ENCODE data around the gene TPGS2.
"Not testable (repeated sequence)": the region's sequence is repeated elsewhere in the genome, so short reads cannot be mapped to it uniquely, and the experiment has no call there.

The TPGS2 gene

DNA sequence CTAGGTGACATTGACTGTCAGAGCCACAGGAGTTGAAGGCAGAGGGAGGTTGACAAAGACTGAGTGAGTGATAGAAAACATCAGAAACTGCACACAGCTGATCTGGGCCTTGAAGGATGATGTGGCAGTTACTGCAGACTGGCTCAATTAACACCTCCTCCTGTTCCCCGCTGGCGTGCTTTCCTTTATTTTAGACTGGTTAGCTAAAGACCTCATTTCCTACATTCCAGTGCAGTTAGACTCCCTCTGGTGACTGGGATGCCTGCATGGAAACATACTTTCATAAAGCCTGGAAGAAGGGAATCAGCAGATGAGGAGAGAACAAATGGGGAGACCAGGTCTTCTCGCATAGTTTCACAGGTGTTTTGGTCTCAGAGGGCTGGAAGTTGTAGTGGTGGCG is 7.1 kb downstream of the TPGS2 start:
- no peak for DNase-seq

DNA sequence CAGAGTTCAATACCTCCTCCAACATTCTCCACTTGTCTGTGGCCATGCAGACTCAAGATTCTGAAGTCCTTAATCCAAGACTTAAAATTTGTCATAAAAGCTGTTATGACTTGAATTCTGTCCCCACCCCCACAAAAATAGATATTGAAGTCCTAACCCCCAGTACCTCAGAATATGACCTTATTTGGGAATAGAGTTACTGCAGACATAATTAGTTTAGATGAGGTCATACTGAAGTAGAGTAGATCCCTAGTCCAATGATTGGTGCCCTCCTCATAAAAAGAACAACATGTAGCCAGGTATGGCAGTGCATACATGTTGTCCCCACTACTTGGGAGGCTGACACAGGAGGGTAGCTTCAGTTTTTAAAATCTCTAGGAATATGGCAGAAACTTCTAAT is 9.2 kb downstream of the TPGS2 start:
- no peak for DNase-seq

DNA sequence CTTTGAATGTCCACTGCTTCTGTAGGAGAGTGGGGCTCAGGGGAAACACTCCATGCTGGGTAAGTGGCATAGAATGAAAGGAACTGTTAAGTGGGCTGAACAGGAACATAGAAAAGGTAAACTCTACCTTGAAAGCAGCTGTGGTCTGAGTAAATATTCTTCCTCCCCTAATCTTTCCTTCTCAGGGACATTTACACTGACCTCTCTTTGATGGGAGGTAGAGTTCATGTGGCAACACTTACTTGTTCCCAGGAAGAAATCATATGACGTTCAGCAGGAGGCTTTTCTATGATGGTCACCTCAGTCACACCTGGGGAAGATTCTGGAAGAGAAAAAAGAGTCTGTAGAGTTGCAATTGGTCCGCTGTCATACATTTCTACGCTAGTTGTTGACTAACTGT is 10.2 kb downstream of the TPGS2 start:
- DNase-seq = no peak

DNA sequence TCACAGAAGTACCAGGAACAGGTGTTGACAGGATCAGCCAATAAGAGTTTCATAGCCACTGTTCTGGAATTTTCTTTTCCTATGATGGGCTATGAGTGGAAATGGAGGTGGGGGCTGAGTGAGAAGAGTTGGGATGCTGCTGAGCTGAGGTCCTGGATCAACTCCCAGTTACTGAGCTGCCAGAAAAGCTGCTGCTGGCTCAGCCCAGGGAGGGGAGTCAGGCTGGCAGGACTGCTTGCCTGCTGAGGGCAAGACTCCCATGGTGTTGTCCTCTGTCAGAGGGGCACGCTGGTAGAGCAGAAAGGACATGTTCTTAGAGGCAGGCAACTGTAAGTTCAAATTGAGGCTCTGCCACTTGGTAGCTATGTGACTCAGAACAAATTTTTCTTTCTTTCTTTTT is 11.8 kb downstream of the TPGS2 start:
- no peak for DNase-seq

DNA sequence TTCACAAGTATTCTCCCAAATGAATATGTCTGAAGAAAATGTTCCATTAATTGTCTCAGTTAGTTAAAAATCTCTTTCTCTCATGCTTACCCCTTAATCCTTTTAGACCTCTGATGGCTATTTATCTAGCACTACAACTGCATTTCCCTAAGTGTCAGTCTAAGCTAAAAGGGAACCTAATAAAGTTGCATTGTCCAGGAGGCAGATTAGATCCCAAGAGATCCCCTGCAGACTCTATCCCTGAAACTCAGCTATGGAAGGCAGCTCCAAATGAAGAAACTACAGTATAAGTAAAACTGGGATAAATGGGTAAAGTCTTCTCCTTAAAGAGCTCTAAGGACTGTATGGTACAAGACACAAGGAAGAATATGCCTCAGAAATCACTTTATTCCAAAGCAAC is 12.7 kb downstream of the TPGS2 start:
- not testable (repeated sequence) for DNase-seq

DNA sequence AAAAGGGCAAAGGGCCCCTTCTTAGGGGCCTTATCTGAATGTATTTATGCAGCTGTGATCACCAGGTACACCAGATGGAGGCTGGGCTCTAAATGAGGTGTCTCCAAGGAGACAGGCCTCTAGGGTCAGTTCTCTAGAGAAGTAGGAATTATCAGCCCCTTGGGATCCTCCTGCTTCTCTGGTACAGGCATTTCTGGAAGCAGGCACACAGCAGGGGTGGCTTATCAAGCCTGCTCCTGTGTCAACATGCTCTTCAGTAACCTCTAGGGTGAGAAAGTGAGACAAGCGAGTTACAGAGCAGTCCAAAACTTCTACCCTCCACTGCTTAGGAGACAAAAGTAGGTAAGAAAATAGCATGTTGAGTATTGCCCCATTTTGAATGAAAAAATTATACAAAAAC is 13.8 kb downstream of the TPGS2 start:
- no peak for DNase-seq

DNA sequence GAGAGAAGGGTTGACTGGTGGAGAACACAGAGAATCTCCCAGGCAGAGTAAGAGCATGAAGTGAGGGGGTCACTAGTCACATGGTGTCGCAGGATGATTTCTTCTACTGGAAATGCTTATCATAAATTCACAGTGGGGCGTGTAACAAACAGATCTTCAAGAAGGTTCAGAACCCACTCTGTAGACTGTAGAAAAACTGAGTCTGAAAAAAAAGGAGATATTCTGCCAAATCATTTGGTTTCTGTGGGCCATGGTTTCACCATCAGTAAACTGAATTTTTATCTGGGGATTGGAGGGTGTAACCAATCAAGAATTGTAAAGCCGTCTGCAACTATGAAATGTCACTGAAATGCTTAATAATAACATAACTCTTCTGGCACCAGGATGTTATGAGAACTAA is 15.0 kb downstream of the TPGS2 start:
- DNase-seq = no peak

DNA sequence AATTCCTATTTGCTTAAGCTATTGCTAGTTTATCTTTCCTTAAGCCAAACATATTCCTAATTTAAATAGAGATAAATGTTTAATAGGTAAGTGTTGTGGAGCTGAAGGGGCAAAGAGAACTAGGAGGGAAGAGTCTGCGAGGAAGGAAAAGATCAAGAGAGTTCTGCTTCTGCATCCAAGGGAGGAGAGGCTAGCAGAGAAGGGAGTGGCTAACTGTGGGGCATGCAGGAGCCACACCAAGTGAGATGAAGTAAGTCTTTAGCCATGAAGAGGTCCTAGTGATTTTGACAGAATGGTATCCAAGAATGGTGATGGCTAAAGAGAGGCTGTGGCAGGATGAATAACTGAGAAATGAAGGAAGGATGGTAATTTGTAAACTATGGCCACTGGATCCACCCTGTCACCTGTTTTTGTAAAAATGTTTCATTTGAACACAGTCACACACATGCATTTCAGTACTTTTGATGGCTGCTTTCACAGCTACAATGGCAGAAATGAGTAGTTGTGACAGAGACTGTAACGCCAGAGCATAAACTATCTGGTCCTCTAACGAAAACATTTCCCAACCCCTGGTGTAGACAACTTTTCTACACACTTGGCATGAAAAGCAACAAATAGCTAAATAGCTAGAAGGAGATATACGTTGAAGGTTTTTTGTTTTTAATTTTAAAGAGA is 15.6 kb downstream of the TPGS2 start:
- DNase-seq = no peak

DNA sequence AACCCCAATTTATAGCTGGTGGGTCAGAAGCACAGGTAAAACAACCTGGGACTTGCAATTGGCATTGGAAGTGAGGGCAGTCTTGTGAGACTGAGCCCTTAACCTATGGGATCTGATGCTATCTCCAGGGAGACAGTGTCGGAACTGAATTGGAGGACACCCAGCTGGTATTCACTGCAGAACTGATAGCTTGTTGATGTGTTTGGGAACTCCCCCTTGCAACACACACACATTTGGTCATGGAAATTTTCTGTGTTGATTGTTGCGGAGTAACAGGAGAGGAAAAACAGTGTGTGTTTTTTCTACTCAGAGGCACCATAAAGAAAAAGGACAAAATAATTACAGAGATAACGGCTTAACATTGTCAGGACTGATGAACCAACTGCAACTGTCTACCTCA is 16.1 kb downstream of the TPGS2 start:
- DNase-seq = no peak

DNA sequence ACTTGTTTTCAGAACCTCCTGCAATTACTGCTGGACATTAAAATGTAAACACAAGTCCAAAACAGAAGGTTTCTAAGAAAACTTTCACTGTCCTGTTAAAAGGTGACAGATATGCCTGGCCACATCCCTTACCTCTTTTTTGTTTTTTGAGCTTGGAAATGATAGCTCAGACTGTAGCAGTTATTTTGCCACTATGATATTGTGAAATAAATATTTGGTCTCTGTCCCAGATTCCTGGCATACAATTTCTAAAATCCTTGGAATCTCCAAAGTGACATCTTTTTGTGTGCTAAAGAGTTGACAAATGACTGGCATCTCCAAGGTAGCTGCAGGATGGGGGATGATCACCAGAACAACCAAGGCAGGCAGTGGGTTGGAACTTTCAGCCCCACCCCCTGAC is 16.8 kb downstream of the TPGS2 start:
- DNase-seq = no peak

DNA sequence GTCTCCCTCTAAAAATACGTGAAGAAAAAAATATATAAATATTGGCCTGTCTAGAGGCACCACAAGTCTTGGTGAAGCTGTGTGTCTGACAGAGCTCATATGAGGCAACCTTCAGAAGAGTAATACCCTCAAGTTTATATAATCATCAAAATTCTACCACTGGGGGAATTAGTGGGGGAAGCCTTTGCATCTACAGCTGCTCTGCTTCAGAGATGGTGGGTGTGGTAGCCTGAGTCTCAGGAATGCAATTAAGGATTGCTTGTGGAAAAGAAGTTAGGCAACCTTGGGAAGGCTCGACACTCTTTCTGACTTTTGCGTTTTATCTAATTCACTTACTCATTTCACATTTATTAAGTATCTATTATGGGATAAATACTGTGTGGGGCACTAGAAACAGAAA is 17.4 kb downstream of the TPGS2 start:
- no peak for DNase-seq

DNA sequence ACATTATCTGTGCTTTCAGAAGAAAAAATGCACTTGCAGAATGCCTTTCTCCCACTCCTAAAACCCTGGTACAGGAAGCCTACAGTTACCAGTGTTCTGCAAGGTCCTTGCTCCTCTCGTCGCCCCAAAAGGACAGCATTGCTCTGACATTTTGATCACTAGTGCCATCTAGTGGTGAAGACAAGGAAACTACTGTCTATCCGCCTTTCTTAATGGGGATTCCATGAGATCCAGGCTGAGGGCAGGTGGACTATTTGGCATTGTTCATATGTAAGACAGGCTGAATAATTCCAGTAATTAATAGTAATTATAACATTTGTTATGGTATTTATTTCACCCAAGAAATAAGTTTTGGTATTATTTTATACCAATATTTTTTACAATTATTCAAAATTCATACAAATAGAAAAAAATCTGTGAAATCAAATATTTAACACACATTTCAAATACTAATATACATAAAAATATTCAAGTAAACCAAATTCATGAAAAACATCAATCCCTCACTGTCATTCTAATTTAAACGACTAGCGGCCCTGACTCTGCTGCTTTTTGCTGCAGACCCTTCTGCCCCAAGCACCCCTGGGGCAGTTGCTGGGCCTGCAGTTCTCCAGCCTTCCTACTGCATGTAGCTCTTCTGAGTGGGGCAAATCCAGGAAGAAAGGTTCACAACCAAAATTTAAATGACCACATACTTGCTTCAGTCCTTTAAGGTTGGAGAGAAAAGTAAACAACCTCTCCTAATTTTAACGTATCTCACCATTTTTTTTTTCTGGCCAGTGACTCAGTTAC is 19.0 kb downstream of the TPGS2 start:
- DNase-seq = peak; percentile 85

DNA sequence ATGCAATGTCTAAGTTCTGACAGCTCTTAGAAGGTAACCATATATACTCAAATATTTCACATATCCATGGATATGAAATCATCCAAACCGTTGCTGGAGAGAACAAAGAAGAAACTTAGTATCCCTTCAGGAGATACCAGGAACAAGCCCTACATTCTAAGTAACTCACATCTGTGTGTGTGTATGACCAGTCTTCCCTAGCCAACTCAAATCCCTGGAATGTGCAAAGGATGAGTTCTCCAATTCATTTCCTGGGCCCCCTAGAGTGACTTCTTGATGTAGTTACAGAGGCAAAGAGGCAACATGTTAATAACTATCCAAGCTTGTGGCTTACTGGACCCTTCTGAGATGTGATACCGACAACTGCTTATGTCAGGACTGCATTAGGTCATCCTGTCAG is 20.1 kb downstream of the TPGS2 start:
- no peak for DNase-seq

DNA sequence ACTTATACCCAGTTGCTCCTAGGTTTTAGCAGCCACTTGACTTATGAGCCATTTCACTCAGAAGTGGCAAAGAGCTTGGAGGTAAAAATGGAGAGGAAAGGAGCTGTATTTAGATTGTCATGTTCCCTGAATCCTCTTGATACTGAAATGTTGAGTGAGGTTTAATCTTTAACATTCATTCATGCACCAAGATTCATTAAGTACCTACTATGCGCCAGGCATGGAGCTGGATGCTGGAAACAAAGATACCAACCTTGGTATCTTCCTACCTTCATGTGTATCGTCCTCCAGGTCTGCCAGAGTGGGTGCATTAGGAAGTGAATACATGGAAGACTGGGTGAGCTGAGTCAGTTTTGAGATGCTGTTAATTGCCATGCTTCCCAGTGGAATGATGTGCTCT is 23.7 kb downstream of the TPGS2 start:
- no peak for DNase-seq

DNA sequence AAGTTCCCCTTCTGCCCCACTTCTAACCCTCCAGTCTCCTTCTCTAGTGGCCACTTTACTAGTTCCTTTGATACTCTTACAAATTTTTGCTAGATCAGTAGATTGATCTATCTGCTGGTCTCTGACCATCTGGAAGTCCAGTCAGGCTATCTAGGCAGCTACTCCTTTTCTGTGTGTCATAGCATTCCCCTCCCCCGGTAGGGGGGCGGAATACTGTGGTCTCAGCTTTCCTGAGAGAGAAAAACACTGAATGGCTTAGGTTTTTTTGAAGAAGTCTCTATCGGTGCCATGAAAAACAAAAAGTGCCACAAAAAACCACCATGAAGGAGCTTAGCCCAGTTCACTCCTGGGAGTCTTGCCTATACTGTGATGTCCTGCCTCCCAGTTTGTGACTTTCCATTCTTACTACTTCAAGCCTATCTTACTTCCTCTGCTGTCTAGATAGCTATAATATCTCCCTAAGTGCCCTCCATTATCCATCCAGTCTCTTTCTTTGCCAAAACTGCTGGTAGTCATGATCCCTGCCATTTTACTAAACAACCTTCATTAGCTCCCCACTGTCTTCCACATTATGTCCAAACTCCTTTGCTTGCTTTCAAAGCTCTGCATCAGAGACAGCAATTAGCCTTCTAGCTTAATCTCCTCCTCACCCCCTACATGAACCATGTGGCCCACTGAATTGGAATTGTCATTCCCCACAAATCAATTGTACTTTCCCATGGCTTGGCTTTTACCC is 29.9 kb downstream of the TPGS2 start:
- DNase-seq = no peak

DNA sequence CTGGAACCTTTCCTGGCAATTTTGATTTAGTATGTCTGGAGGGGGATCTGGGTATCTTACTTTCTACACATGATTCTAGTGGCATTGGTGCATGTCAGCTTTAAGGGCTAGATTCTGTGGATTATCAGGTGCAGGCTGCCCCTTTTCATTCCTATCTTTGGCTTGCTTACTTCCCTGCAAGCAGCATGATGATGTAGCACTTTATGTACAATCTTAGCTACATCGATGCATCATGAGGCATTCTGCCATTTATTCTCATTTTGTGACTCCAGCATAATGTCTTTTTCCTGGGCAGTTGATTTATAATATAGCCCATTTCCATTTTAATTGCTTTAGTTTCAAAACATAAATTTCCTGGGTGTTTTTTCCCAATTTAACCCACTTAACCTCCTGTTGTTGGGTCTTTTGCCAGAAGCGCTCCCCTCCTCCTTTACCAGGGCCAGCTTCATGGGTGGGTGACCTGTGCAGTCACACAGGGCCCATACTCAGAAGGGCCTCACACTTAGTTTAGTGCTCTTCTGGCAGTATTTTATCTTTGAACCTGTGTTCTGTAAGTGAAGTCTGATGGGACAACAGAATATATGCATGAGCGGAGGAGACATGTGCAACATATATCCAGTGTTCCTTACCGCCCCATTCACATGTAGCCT is 36.0 kb downstream of the TPGS2 start:
- no peak for DNase-seq

DNA sequence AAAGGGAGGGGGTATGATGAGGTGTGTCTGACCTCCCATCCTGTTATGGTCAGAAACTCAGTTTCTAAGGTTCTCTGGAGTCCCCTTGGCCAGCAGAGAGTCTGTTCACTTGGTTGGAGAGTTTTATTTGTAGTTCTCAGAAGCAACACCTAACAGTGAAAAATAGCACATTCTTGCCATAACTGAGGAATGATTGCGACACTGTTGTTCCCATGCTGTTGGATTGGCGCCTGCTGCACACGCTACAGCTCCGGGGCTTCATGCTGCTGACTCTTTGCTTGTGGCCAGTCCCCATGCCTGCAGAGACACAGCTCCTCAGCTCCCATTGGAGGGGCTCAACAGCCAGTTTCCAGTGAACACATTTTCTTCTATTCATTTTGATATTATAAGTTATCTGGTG is 42.1 kb downstream of the TPGS2 start:
- DNase-seq = no peak

DNA sequence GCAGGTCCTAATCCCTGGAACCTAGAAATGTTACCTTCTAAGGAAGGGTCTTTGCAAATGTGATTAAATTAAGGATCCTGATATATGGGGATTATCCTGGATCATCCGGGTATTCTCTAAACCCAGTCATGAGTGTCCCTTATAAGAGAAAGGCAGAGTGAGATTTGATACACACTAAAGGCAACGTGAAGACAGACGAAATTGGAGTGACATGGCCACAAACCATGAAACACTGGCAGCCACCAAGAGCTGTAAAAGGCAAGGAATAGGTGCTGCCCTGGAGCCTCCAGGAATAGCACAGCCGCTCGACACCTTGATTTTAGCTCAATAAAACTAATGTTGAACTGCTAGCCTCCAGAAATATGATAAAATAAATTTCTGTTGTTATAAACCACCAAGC is 45.0 kb downstream of the TPGS2 start:
- DNase-seq = no peak

DNA sequence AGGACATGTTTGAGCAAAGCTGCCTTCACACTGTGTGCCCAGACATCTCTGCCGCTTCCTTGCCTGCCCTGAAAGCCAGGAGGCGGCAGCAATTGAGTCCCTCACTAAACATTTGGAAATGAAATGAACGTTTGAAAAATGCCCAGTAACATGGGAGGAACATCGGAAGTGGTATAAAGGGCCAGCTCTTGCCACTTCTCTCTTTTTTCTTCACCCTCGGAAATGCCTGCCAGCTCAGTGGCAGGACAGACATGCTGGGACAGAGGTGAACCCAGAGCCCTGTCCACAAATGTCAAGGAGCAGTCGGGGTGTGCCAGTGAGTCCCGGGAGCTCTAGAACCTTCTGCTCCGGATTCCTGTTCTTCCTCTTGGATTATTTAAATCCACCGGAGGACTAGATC is 46.1 kb downstream of the TPGS2 start:
- DNase-seq = no peak

DNA sequence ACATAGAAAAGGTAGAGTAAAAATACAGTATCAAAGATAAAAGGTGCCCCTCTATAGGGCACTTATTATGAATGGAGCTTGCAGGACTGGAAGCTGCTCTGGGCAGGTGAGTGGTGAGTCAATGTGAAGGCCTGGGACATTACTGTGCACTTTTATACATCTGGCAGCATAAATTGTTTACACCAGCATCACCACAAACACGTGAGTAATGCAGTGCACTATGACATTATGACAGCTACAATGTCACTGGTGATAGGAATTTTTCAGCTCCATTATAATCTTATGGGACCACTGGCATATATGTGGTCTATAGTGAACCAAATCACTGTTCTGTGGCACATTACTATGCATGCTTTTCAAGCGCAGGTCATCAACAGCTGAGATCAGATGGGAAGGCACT is 48.1 kb downstream of the TPGS2 start:
- DNase-seq = no peak

DNA sequence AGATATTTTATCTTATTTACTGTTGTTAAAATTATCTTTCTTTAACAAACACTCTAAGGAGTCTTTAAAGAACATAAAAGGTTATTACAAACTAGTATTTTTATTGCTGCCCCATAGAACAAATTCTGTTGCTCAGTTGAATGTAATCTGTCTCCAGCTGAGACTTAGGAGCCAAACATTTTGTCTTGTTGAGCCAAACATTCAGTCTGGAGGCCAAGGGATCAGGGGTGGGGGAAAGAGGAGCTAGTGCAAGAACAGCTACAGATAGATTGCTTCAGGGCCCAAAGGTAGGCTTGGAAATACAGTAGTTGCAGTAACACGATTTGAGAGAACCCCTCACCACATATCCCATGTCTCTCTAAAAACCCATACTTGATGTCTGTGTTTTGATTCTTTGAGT is 51.2 kb downstream of the TPGS2 start:
- no peak for DNase-seq

DNA sequence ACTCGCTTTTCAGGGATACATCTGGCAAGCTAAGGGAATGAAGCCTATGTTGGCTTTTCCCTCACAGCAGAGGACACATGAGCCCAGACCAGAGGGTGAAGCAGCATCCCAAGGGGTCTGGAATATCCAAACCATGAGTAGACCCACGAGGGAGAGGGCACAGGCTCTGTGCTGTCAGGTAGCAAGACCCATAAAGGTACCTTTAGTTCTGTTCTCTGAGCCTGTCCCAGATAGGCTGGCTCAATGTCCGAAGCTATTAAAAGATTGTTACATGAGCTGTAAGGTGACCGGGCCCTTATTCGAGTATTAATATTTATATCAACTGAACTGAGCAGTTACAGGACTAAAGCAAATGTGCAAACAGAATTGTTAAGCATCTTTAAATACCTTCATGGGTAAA is 52.2 kb downstream of the TPGS2 start:
- DNase-seq = no peak

DNA sequence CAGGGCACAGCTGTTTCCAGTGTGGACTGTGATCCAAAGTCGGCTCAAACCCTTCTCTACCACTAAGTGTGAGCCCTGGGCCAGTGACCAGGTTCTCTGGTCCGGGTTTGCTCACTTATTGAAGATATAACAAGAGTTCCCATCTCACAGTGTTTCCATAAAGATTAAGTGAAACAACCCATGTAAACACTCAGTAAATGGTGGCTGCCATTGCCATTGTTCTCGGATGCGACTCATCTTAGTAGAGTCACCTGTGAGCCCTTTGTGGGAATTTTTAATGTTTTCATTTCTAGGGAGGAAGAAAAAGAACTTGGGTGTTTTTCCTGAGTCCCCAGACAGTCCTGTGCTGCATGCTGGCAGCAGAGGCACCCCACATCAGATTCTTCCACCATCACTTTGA is 53.4 kb downstream of the TPGS2 start:
- DNase-seq = no peak
